Transverse colon (tissue), 4 donors: ENCODE results near the gene C11orf52. TPM values are rescaled to one million over a fixed set of nuclear protein-coding genes. Genes with fewer than 3 reads are reported as not detected.
"Not testable (repeated sequence)": the region's sequence is repeated elsewhere in the genome, so short reads cannot be mapped to it uniquely, and the experiment has no call there.

Experiments used
- DNase-seq: peaks from one replicate; pipeline ENCODE4 v3.0.0-alpha.2; 2019
- H3K27ac ChIP-seq, 4 donors: fragments of 200-600 bp; sonication (generic); 2 replicates each; pipeline ENCODE4 v1.5.1; 2016 to 2018; ENCODE audit warnings: inconsistent platforms in 4 of 4
- H3K27me3 ChIP-seq: fragments of 200-600 bp; sonication (generic); 2 replicates; pipeline ENCODE4 v1.5.1; 2017; ENCODE audit warnings: inconsistent platforms
- H3K36me3 ChIP-seq, 4 donors: fragments of 200-600 bp; sonication (generic); 2 replicates each; pipeline ENCODE4 v1.5.1; 2017 to 2019; ENCODE audit warnings: inconsistent platforms in 4 of 4
- H3K4me1 ChIP-seq, 4 donors: fragments of 200-600 bp; sonication (generic); 2 replicates each; pipeline ENCODE4 v1.5.1; 2017 to 2020; ENCODE audit warnings: inconsistent platforms in 4 of 4
- H3K4me3 ChIP-seq, 4 donors: fragments of 200-600 bp; sonication (generic); 1 replicate in 1 of 4; 2 replicates in 3 of 4; pipeline versions ENCODE4 v1.5.1 to v1.6.1; 2017 to 2019; ENCODE audit warnings: inconsistent platforms in 4 of 4
- H3K9me3 ChIP-seq, 2 donors: fragments of 200-600 bp; sonication (generic); 2 replicates each; pipeline ENCODE4 v1.5.1; 2017 to 2019; ENCODE audit warnings: inconsistent platforms in 2 of 2
- EP300 ChIP-seq: sonication (generic); formaldehyde crosslinking; IDR thresholded peaks from one replicate; pipeline ENCODE4 v1.6.1; 2017; ENCODE audit warnings: antibody characterized with exemption, low read depth
- POLR2A ChIP-seq: fragments of 450-650 bp; IDR thresholded peaks from one replicate; pipeline ENCODE4 v1.6.1; 2016; ENCODE audit warnings: antibody characterized with exemption, mild to moderate bottlenecking, moderate library complexity
- POLR2AphosphoS5 ChIP-seq, 3 donors: sonication (generic); formaldehyde crosslinking; IDR thresholded peaks; one replicate each; pipeline ENCODE4 v1.6.1; 2016; ENCODE audit warnings: antibody characterized with exemption in 3 of 3
- WGBS, 2 donors: methylation state at CpG; one replicate each; pipeline ENCODE4 v1.1.5; 2018; ENCODE audit warnings: low coverage in 1 of 2; 5-methylcytosine and 5-hydroxymethylcytosine counted together
- in situ Hi-C, 4 donors: fragments of 200-750 bp; cut with MboI; loops; one replicate each; pipeline versions ENCODE4 v1.15.0 to v1.15.1; 2017; ENCODE audit warnings: low sequenced_read_pairs in 3 of 4, low pct_ligation_motif_present in 1 of 4, low pct_unique_long_range_greater_than_20kb in 1 of 4
- intact Hi-C: fragments of 100-400 bp; cut with DNase I; formaldehyde crosslinking; loops from one replicate; pipeline ENCODE4 v1.15.1; 2023; ENCODE audit warnings: low total_unique reads
- total RNA-seq, 4 donors: library from RNA; depleted of rRNA; stranded (reverse); fragments of >200 nt; gene quantifications; one replicate each; pipeline ENCODE4 v1.1.0, GENCODE V29; 2016
- TF ChIP-seq, protein P1 (sequence below), 5 experiments: fragments of 200-600 bp in 3 of 5; fragments of 450-650 bp in 2 of 5; sonication (generic) in 3 of 5; IDR thresholded peaks; 1 replicate in 2 of 5; 2 replicates in 3 of 5; pipeline ENCODE4 v1.5.1; 2016 to 2017; ENCODE audit warnings: antibody characterized with exemption in 5 of 5, inconsistent platforms in 3 of 5, mild to moderate bottlenecking in 2 of 5, moderate library complexity in 1 of 5

Gene C11orf52
- total RNA-seq, 4 donors from 2014 or later, result 3.0 to 11.1 (median 9.1) TPM; not detected in 1

DNA sequence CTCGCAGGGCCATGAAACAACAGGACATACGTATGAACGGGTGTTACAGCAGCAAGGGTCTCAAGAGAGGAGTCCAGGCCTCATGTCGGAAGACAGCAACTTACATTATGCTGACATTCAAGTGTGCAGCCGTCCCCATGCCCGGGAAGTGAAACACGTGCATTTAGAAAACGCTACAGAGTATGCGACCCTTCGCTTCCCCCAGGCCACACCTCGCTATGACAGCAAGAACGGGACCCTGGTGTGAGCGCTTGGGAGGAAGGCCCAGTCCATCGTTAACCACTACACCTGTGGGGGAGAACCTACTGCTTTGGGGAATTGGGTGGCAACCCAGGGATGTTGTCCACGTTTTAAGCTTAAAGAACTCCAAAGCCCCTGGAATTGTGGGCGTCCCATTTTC is 7.2 kb downstream of the C11orf52 start:
- in situ Hi-C loops, result loop anchor here in 2 of 4 donors (10.0 kb wide), 2 partner anchors 51 to 59 kb away; partner anchors contain the start of genes ALG9 (in 1 of the 2), CFAP68 (in 1 of the 2) and FDXACB1 (in 1 of the 2)
- H3K4me3 ChIP-seq, result no peak overlapping the region
- H3K27ac ChIP-seq, result peak overlapping the region; percentile 87 to 93 (median 90)
- no peaks in the 10 kb centered on the region for H3K27me3 ChIP-seq
- no peak for DNase-seq
- no peaks in the 10 kb centered on the region for H3K36me3 ChIP-seq
- intact Hi-C loops, result no loop called here
- no peaks in the 10 kb centered on the region for H3K9me3 ChIP-seq
- 96 to 100% methylated on average over 2 to 16 of the region's 16 CpGs for WGBS, 2 donors
- peaks cover 12 to 42% (median 28%) of the 10 kb centered on the region in 4 donors for H3K4me1 ChIP-seq
- TF ChIP-seq, protein P1, sequence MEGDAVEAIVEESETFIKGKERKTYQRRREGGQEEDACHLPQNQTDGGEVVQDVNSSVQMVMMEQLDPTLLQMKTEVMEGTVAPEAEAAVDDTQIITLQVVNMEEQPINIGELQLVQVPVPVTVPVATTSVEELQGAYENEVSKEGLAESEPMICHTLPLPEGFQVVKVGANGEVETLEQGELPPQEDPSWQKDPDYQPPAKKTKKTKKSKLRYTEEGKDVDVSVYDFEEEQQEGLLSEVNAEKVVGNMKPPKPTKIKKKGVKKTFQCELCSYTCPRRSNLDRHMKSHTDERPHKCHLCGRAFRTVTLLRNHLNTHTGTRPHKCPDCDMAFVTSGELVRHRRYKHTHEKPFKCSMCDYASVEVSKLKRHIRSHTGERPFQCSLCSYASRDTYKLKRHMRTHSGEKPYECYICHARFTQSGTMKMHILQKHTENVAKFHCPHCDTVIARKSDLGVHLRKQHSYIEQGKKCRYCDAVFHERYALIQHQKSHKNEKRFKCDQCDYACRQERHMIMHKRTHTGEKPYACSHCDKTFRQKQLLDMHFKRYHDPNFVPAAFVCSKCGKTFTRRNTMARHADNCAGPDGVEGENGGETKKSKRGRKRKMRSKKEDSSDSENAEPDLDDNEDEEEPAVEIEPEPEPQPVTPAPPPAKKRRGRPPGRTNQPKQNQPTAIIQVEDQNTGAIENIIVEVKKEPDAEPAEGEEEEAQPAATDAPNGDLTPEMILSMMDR (IDR thresholded peaks at IDR 0.05), result no peak
- TF ChIP-seq POLR2A, result no peak
- no peak for TF ChIP-seq POLR2AphosphoS5 (IDR thresholded peaks at IDR 0.05)
- TF ChIP-seq EP300, result no peak

DNA sequence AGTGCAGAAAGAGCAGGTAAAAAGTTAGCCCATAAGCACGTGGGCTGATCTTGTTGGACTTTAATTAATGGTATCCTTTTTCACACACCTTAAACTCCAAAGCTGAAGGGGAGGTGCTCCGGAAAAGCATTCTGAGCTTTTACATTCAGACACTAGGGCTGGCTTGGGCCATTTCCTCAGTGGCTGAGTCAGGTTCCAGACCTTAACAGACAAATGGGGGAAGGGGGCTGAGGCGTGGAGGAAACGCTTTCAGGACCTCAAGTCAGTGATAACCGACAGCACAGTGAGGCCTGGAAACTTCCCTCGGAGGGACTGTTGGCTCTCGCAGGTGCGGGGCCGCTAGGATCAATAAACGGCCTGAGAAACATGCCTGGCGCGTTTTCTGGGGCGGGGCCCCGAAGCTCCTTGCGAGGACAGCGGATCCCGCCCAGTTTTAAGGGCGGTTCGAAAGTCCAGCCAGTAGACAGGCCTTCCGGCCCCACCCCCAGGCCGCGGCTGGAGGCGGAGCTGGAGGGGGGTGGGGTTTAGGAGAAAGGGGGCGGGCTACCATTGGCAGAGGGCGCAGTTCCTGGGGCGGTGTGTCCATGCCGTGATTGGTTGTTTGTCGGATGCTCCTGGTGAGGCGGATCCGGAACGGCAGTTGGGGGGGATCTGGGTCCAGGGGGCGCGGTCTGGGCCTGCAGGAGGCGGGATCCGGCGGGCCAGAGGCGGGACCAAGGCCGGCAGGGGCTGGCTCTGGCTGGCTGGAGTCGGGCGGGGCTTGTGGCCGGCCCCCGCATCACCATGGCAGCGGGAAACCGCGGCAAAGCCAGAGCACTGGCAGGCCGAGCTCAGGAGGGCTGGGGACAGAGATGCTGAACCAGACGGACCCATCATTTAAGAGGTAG is 8.0 kb downstream of the C11orf52 start:
- peak; percentile 63 to 64 (median 64) for TF ChIP-seq POLR2AphosphoS5 (IDR thresholded peaks at IDR 0.05)
- TF ChIP-seq EP300, result no peak
- TF ChIP-seq, protein P1 (IDR thresholded peaks at IDR 0.05), result peak in 3 of 5 experiments; percentile 8 to 41 (median 37)
- TF ChIP-seq POLR2A, result peak; percentile 56
- Histone ChIP-seq H3K36me3 (no peaks in the 10 kb centered on the region), H3K9me3 (no peaks in the 10 kb centered on the region), H3K4me3 (peak overlapping the region; percentile 13 to 47 (median 24)), H3K27ac (peak overlapping the region; percentile 87 to 93 (median 90)), H3K27me3 (no peaks in the 10 kb centered on the region), H3K4me1 (peaks cover 12 to 41% (median 28%) of the 10 kb centered on the region in 4 donors)
- DNase-seq, result peak; percentile 97
- in situ Hi-C loops (loop anchor here in 2 of 4 donors (10.0 kb wide), 2 partner anchors 52 to 58 kb away; partner anchors contain the start of genes ALG9 (in 1 of the 2), CFAP68 (in 1 of the 2) and FDXACB1 (in 1 of the 2)), intact Hi-C loops (no loop called here)
- 1% methylated on average over 41 of the region's 47 CpGs; no CpG with 5 or more reads in 1 of the 2 donors for WGBS, 2 donors

DNA sequence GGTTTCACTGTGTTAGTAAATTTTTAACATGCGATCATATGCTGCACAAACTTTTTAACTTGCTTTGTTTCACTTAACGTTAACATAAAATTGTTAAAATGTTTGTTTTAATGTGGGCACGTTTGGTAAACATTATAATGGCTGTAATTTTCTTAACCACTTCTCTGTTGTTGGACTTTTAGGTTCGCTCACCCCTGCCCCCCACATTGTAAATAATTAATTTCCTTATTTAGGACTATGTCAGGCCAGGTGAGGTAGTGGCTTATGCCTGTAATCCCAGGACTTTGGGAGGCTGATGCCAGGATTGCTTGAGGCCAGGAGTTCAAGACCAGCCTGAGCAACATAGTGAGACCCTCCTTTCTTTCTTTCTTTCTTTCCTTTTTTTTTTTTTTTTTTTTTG is 11.8 kb downstream of the C11orf52 start:
- H3K4me1 ChIP-seq, result peaks cover 10 to 24% (median 15%) of the 10 kb centered on the region in 4 donors
- in situ Hi-C loops (loop anchor here in 1 of 4 donors (10.0 kb wide), 2 partner anchors 54 to 144 kb away; partner anchors contain the start of genes NKAPD1 and PIH1D2), intact Hi-C loops (no loop called here)
- DNase-seq, result no peak
- no peaks in the 10 kb centered on the region for H3K27me3 ChIP-seq
- H3K36me3 ChIP-seq, result no peaks in the 10 kb centered on the region
- no peak overlapping the region for H3K27ac ChIP-seq
- TF ChIP-seq POLR2AphosphoS5 (IDR thresholded peaks at IDR 0.05) (no peak), POLR2A (no peak), EP300 (no peak)
- H3K4me3 ChIP-seq, result no peak overlapping the region
- H3K9me3 ChIP-seq, result no peaks in the 10 kb centered on the region
- 54 to 55% methylated on average over 4 of the region's 4 CpGs for WGBS, 2 donors

DNA sequence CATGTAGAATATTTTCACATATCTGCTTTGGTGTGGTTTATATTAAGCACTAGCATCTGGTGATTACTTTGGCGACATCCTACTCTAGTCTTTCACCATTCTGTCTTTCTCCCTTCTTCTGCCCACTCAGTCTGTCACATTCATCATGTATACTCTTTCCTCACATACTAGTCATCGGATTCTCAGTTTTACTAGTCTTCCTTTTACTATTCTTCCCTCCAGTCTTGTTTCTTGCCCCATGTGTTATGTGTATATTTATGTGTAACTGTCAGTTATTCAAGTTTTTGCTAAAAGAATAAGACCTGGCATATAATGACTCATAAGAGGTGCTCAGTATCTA is 13.9 kb downstream of the C11orf52 start:
- in situ Hi-C loops, result loop anchor here in 1 of 4 donors (10.0 kb wide), 2 partner anchors 52 to 142 kb away; partner anchors contain the start of genes NKAPD1 and PIH1D2
- 69 to 70% methylated on average over 2 of the region's 2 CpGs for WGBS, 2 donors
- DNase-seq, result no peak
- no peak overlapping the region for H3K27ac ChIP-seq
- H3K4me1 ChIP-seq, result peaks cover 5 to 25% (median 19%) of the 10 kb centered on the region in 4 donors
- H3K9me3 ChIP-seq, result no peaks in the 10 kb centered on the region
- TF ChIP-seq, protein P1 (IDR thresholded peaks at IDR 0.05), result no peak
- TF ChIP-seq POLR2A, result no peak
- no peak for TF ChIP-seq EP300
- no peak for TF ChIP-seq POLR2AphosphoS5 (IDR thresholded peaks at IDR 0.05)
- intact Hi-C loops, result no loop called here
- no peak overlapping the region for H3K4me3 ChIP-seq
- H3K36me3 ChIP-seq, result no peaks in the 10 kb centered on the region
- H3K27me3 ChIP-seq, result no peaks in the 10 kb centered on the region

DNA sequence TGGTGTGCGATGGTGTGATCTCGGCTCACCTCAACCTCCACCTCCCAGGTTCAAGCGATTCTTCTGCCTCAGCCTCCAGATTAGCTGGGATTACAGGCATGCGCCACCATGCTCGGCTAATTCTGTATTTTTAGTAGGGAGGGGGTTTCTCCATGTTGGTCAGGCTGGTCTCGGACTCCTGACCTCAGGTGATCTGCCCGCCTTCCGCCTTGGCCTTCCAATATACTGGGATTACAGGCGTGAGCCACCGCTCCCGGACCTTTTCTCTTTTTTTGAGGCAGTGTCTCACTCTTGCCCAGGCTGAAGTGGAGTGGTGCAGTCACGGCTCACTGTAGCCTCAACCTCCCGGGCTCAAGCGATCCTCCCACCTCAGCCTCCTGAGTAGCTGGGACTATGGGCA is 14.5 kb downstream of the C11orf52 start:
- in situ Hi-C loops, result loop anchor here in 1 of 4 donors (10.0 kb wide), 2 partner anchors 52 to 142 kb away; partner anchors contain the start of genes NKAPD1 and PIH1D2
- intact Hi-C loops, DNase-seq, H3K27ac ChIP-seq, H3K27me3 ChIP-seq, H3K36me3 ChIP-seq, H3K9me3 ChIP-seq, H3K4me3 ChIP-seq: not testable (repeated sequence)
- H3K4me1 ChIP-seq, result peaks cover 4 to 30% (median 22%) of the 10 kb centered on the region in 4 donors
- 96 to 100% methylated on average over 4 to 14 of the region's 14 CpGs for WGBS, 2 donors
